Brain microvascular endothelial cell (primary cell): ENCODE measurements around the gene HS3ST1.

ENCODE experiments used
- DNase-seq: peaks from one replicate; pipeline ENCODE4 v3.0.0-alpha.2; 2020
- H3K27ac ChIP-seq: fragments of 250-450 bp; sonication (Bioruptor Pico); 2 replicates; pipeline ENCODE4 v1.5.1; 2020; ENCODE audit warnings: mild to moderate bottlenecking, moderate library complexity
- H3K27me3 ChIP-seq: fragments of 250-450 bp; sonication (Bioruptor Pico); replicated peaks from 2 replicates; pipeline ENCODE4 v1.5.1; 2020; ENCODE audit warnings: mild to moderate bottlenecking
- H3K36me3 ChIP-seq: fragments of 250-450 bp; sonication (Bioruptor Pico); replicated peaks from 2 replicates; pipeline ENCODE4 v1.5.1; 2020; ENCODE audit warnings: mild to moderate bottlenecking
- H3K4me3 ChIP-seq: 2 replicates; pipeline ENCODE4 v1.5.1; 2011; ENCODE audit warnings: low read depth, mild to moderate bottlenecking, control low read depth, low read length, moderate library complexity
- CTCF ChIP-seq: IDR thresholded peaks from 2 replicates; pipeline ENCODE4 v1.5.1; 2011; ENCODE audit warnings: low read depth, mild to moderate bottlenecking, moderate library complexity, low read length, control low read depth, inconsistent platforms; ENCODE audit errors: missing control alignments
- in situ Hi-C: cut with HindIII; loops from 2 replicates; pipeline ENCODE4 v1.10.0; 2017; ENCODE audit warnings: low sequenced_read_pairs, low pct_ligation_motif_present

The HS3ST1 gene

GRCh38 chr4:11428231-11428898 is at the start of gene HS3ST1:
Gene HS3ST1 (minus strand): TSS chr4:11428894. CDS start chr4:11400005, 28,889 bp downstream.
- peaks cover 28% of the 10 kb centered on the region for H3K27me3 ChIP-seq
- H3K27ac ChIP-seq = no peak within 1 kb of the TSS
- no peak for TF ChIP-seq CTCF
- in situ Hi-C loops = no loop called here
- DNase-seq = no peak
- no peaks in the 10 kb centered on the region for H3K36me3 ChIP-seq
- peak within 1 kb of the TSS; percentile 61 for H3K4me3 ChIP-seq

GRCh38 chr4:11475871-11476270 is 47.2 kb upstream of the HS3ST1 start:
- DNase-seq = no peak
- no peak overlapping the region for H3K27ac ChIP-seq
- no peaks in the 10 kb centered on the region for H3K27me3 ChIP-seq
- no peaks in the 10 kb centered on the region for H3K36me3 ChIP-seq
- H3K4me3 ChIP-seq = no peak overlapping the region
- in situ Hi-C loops = no loop called here
- no peak for TF ChIP-seq CTCF

GRCh38 chr4:11474146-11474545 is 45.5 kb upstream of the HS3ST1 start:
- Histone ChIP-seq H3K4me3 (no peak overlapping the region), H3K27ac (no peak overlapping the region), H3K27me3 (no peaks in the 10 kb centered on the region), H3K36me3 (no peaks in the 10 kb centered on the region)
- TF ChIP-seq CTCF = no peak
- no peak for DNase-seq
- in situ Hi-C loops = no loop called here

- no peak for DNase-seq
- Histone ChIP-seq H3K27ac (no peak overlapping the region), H3K27me3 (no peaks in the 10 kb centered on the region)
Measured at GRCh38 chr4:11472535-11472934, 43.8 kb upstream of the HS3ST1 start.

GRCh38 chr4:11471618-11472017 is 42.9 kb upstream of the HS3ST1 start:
- Histone ChIP-seq H3K27me3 (no peaks in the 10 kb centered on the region), H3K27ac (no peak overlapping the region), H3K36me3 (no peaks in the 10 kb centered on the region), H3K4me3 (no peak overlapping the region)
- in situ Hi-C loops = no loop called here
- TF ChIP-seq CTCF = no peak
- DNase-seq = no peak

More at GRCh38 chr4:11472535-11472934, 43.8 kb upstream of the HS3ST1 start:
- no peaks in the 10 kb centered on the region for H3K36me3 ChIP-seq
- in situ Hi-C loops = no loop called here
- TF ChIP-seq CTCF = no peak
- no peak overlapping the region for H3K4me3 ChIP-seq

- no peak for TF ChIP-seq CTCF
- H3K36me3 ChIP-seq = no peaks in the 10 kb centered on the region
- no peaks in the 10 kb centered on the region for H3K27me3 ChIP-seq
- no peak for DNase-seq
- H3K4me3 ChIP-seq = no peak overlapping the region
- no peak overlapping the region for H3K27ac ChIP-seq
- in situ Hi-C loops = no loop called here
Measured at GRCh38 chr4:11471046-11471441, 42.4 kb upstream of the HS3ST1 start.
